AG09319 (cell line): Measurements from ENCODE around the gene KCNC4.

Experiments used
- DNase-seq: peaks from one replicate; pipeline ENCODE4 v3.0.0-alpha.2; 2010; ENCODE audit warnings: low read depth; ENCODE audit errors: extremely low read depth
- TF ChIP-seq, protein P1 (sequence below): IDR thresholded peaks from 2 replicates; pipeline ENCODE4 v1.5.1; 2011; ENCODE audit warnings: low read depth, mild to moderate bottlenecking, inconsistent platforms, low read length, moderate library complexity

Gene KCNC4

GRCh38 chr1:110250749-110251148 is 40.6 kb downstream of the KCNC4 start:
- TF ChIP-seq, protein P1, sequence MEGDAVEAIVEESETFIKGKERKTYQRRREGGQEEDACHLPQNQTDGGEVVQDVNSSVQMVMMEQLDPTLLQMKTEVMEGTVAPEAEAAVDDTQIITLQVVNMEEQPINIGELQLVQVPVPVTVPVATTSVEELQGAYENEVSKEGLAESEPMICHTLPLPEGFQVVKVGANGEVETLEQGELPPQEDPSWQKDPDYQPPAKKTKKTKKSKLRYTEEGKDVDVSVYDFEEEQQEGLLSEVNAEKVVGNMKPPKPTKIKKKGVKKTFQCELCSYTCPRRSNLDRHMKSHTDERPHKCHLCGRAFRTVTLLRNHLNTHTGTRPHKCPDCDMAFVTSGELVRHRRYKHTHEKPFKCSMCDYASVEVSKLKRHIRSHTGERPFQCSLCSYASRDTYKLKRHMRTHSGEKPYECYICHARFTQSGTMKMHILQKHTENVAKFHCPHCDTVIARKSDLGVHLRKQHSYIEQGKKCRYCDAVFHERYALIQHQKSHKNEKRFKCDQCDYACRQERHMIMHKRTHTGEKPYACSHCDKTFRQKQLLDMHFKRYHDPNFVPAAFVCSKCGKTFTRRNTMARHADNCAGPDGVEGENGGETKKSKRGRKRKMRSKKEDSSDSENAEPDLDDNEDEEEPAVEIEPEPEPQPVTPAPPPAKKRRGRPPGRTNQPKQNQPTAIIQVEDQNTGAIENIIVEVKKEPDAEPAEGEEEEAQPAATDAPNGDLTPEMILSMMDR = no peak
- no peak for DNase-seq

GRCh38 chr1:110253213-110253612 is 43.1 kb downstream of the KCNC4 start:
- TF ChIP-seq, protein P1 = no peak
- DNase-seq = no peak

- no peak for DNase-seq
- TF ChIP-seq, protein P1 = no peak
Measured at GRCh38 chr1:110254604-110255391, 44.7 kb downstream of the KCNC4 start.

DNA sequence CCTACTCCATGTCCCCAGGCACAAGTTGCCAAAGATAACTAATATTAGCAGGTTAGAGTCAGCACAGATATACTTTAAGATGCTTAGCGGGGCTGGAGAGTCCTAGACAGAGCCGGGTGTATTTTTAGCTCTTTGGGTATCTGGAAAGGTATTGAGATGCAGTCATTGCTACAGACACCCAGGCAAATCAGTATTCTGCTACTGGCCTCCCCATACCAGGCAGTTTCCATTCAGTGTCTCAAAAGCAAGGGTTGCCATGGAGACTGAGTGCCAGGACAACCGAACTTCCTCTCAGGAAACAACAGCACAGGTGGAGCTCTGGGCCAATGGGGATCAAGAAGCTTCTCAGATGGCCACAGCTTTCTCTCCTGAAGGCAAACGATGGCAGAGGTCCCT is 45.3 kb downstream of the KCNC4 start:
- TF ChIP-seq, protein P1 = no peak
- no peak for DNase-seq

- TF ChIP-seq, protein P1 = no peak
- no peak for DNase-seq
Measured at GRCh38 chr1:110258734-110259133, 48.6 kb downstream of the KCNC4 start.

- no peak for DNase-seq
- TF ChIP-seq, protein P1 = no peak
Measured at GRCh38 chr1:110259770-110260169, 49.7 kb downstream of the KCNC4 start.
